HL-60 (cell line): ENCODE measurements around the gene HES6.

Source experiments
- SPI1 ChIP-seq: IDR thresholded peaks from 2 replicates; pipeline ENCODE4 v1.6.1; 2012; ENCODE audit warnings: low read depth, mild to moderate bottlenecking, borderline replicate concordance
- TF ChIP-seq, protein P1 (sequence below): IDR thresholded peaks from one replicate; pipeline ENCODE4 v1.5.1; 2011; ENCODE audit warnings: low read length, control low read depth, inconsistent platforms; ENCODE audit not compliant: insufficient read depth

DNA sequence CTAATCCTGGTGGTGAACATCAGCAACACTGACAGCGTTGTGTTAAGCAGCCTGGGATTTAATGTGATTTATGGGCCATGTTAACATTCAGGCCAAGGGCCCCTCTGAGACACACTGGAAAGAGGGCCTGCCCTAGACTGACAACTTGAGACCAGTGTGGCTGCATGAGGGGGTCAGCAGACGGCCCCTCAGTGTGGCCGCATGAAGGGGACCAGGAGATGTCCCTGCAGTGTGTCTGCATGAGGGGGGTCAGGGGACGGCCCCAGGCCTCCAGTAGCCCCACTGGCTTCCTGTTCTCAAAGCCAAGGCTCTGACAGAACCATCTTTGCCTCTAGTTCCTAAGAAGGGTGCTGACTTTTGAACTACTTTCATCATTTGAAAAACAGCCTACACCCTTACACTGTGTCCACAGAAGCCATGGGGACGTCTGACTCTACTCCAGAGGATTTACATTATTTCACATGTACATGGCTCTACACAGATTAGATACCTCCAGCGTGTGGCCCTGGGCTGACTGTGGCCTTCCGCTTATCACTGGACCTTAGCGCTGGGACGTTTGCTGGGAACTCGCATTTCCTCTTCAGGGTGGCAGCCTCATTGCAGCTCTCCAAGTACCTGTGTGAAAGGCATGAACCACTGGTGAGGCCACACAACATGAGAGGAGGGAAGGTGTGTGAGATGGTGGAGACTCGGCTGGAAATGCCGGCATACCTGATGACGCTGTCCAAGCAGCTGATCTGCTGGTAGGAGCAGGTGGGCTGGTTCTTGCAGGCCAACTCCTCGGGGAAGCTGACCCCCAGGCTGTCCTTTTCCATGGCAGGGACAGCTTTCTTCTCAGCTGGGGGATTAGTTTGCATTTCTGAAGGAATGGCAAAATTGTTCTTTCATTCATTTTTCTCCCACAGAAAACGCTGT is 18.2 kb upstream of the HES6 start:
- TF ChIP-seq, protein P1, sequence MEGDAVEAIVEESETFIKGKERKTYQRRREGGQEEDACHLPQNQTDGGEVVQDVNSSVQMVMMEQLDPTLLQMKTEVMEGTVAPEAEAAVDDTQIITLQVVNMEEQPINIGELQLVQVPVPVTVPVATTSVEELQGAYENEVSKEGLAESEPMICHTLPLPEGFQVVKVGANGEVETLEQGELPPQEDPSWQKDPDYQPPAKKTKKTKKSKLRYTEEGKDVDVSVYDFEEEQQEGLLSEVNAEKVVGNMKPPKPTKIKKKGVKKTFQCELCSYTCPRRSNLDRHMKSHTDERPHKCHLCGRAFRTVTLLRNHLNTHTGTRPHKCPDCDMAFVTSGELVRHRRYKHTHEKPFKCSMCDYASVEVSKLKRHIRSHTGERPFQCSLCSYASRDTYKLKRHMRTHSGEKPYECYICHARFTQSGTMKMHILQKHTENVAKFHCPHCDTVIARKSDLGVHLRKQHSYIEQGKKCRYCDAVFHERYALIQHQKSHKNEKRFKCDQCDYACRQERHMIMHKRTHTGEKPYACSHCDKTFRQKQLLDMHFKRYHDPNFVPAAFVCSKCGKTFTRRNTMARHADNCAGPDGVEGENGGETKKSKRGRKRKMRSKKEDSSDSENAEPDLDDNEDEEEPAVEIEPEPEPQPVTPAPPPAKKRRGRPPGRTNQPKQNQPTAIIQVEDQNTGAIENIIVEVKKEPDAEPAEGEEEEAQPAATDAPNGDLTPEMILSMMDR = no peak
- TF ChIP-seq SPI1 = no peak
